PFSK-1 (cell line): ENCODE measurements around the gene MCTP1.

Source experiments
- FOXP2 ChIP-seq: optimal IDR thresholded peaks from 2 replicates; pipeline ENCODE3; 2011; ENCODE audit warnings: borderline replicate concordance, control low read depth, inconsistent platforms; ENCODE audit not compliant: insufficient read depth; ENCODE audit errors: extremely low read length, extremely low read depth
- TAF1 ChIP-seq: IDR thresholded peaks from 2 replicates; pipeline ENCODE4 v1.6.1; 2012; ENCODE audit warnings: low read length, control low read depth, borderline replicate concordance; ENCODE audit not compliant: insufficient read depth

- TF ChIP-seq TAF1 (no peak), FOXP2 (no peak)
These were observed 212.6 kb downstream of the MCTP1 start for GRCh38 chr5:95072281-95072680.
